Activated naive CD4-positive, alpha-beta T cell treated with anti-CD3 and anti-CD28 coated beads, Interleukin-2, amount 50 U/mL, for 24 hours (primary cell): Measurements from ENCODE around the gene FBXO41.
A peak's percentile ranks its signal among the peaks of the same experiment; 100 is the strongest.

Source experiments
- H3K27ac Mint-ChIP-seq: one replicate; pipeline ENCODE4 v1.8.0; 2021; ENCODE audit warnings: mild to moderate bottlenecking, mixed read lengths
- H3K27me3 Mint-ChIP-seq: one replicate; pipeline ENCODE4 v1.8.0; 2021; ENCODE audit warnings: mixed read lengths
- H3K36me3 Mint-ChIP-seq: one replicate; pipeline ENCODE4 v1.8.0; 2021; ENCODE audit warnings: mixed read lengths
- H3K4me1 Mint-ChIP-seq: one replicate; pipeline ENCODE4 v1.8.0; 2021; ENCODE audit warnings: mixed read lengths
- H3K4me3 Mint-ChIP-seq: one replicate; pipeline ENCODE4 v1.8.0; 2021; ENCODE audit warnings: mild to moderate bottlenecking, mixed read lengths
- H3K9me3 Mint-ChIP-seq: one replicate; pipeline ENCODE4 v1.8.0; 2021; ENCODE audit warnings: mixed read lengths

The FBXO41 gene

GRCh38 chr2:73243884-73244570 lies 40.3 kb downstream of the FBXO41 start:
- Mint-ChIP-seq H3K36me3 (peaks cover 11% of the 10 kb centered on the region), H3K4me1 (peaks cover 23% of the 10 kb centered on the region), H3K9me3 (no peaks in the 10 kb centered on the region), H3K27ac (peak overlapping the region; percentile 8), H3K27me3 (no peaks in the 10 kb centered on the region), H3K4me3 (no peak overlapping the region)

- no peak overlapping the region for H3K27ac Mint-ChIP-seq
- H3K36me3 Mint-ChIP-seq, result peaks cover 14% of the 10 kb centered on the region
- H3K9me3 Mint-ChIP-seq, result no peaks in the 10 kb centered on the region
- H3K4me1 Mint-ChIP-seq, result peaks cover 41% of the 10 kb centered on the region
- no peak overlapping the region for H3K4me3 Mint-ChIP-seq
- no peaks in the 10 kb centered on the region for H3K27me3 Mint-ChIP-seq
These were observed 44.5 kb downstream of the FBXO41 start for GRCh38 chr2:73239776-73240175.

DNA sequence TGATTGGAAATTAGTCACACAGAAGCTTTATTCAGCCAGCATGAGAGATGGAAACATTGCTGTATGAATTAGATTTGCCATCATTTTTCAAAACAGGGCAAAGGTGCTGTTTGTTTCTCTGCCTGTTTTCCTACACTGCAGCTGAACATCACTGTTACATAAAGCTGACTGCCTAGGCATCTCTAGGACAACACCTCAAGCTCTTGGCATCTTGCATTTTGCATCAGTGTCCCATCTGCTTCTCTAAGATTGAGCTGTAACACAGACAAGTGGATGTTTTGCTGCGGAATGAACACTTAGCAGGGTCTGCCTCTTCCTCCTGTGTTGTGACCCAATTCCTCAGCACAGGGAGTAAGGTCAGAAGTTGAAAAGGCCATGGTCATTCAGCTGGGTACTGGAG lies 45.3 kb downstream of the FBXO41 start:
- Mint-ChIP-seq H3K9me3 (no peaks in the 10 kb centered on the region), H3K4me1 (peaks cover 41% of the 10 kb centered on the region), H3K4me3 (no peak overlapping the region), H3K36me3 (peaks cover 15% of the 10 kb centered on the region), H3K27me3 (no peaks in the 10 kb centered on the region), H3K27ac (no peak overlapping the region)

DNA sequence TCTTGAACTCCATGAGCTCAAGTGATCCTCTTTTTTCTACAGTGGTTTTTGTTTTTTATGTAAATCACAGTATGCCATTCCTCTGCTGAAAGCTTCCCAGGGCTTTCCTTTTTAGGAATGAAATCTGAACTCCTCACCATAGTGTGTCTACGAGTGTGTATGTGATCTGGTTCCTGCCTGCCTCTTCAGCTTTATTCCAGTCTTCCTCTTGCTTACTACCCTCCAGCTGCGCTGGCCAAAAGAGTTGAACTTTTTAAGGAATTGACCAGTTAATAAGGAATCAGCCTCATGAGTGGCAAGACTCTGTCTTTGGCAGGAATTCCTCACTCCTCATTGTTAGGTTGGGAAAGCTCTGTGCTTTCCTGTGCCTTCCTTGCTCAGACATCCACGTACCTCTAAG lies 46.1 kb downstream of the FBXO41 start:
- H3K9me3 Mint-ChIP-seq, result no peaks in the 10 kb centered on the region
- peaks cover 15% of the 10 kb centered on the region for H3K36me3 Mint-ChIP-seq
- peak overlapping the region; percentile 19 for H3K4me3 Mint-ChIP-seq
- peaks cover 41% of the 10 kb centered on the region for H3K4me1 Mint-ChIP-seq
- no peaks in the 10 kb centered on the region for H3K27me3 Mint-ChIP-seq
- no peak overlapping the region for H3K27ac Mint-ChIP-seq

DNA sequence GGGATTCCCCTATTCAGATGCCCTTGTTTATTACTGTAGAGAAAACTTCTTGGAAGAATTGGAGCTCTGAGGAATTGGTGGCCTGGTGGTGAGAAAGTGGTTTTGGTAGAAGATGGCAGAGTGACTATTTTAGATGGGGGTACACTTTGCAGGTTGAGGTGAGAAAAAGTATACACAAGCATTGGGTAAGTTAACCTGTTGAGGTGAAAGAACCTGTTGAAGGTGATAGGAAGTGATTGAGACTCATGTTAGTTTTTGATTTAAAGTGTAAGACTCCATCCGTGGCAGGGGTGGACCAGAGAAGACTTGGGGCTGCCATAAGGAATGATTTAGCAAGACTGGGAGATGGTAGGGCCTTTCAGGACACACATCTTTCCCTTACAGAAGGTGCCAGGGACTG lies 47.1 kb downstream of the FBXO41 start:
- H3K27me3 Mint-ChIP-seq, result no peaks in the 10 kb centered on the region
- peaks cover 15% of the 10 kb centered on the region for H3K36me3 Mint-ChIP-seq
- peak overlapping the region; percentile 14 for H3K27ac Mint-ChIP-seq
- H3K9me3 Mint-ChIP-seq, result no peaks in the 10 kb centered on the region
- H3K4me1 Mint-ChIP-seq, result peaks cover 45% of the 10 kb centered on the region
- peak overlapping the region; percentile 99 for H3K4me3 Mint-ChIP-seq

DNA sequence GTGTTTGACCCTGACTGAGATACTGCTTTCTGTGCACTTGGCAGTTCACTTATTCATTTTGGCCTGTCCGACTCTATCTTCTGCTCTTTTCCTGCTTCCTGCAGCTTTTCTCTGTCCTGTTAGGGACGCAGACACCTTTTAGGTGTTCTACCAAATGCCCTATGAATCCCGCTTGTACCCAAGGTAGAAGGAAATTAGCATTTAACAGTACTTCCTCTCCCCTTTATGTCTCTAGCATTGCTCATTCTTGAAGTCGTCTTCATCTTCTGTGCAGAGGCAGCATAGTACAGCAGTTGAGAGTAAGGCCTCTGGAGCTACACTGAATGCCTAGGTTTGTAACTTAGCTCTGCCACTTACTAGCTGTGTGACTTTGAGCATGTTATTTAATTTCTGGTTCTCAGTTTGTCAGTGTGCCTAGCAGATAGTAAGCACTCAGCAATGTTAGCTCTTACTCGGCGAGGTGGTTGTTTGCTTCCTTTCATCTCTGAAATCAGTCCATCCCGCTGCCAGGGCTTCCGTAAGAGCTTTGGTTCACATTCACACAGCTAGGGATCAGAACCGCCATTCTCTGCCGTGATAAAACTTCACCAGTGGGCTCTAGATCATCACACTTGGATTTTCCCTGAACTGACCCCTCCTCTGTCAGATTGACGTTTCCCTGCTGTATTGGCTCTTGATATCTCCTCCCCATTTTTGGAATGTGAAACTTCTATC lies 48.8 kb downstream of the FBXO41 start:
- Mint-ChIP-seq H3K36me3 (peaks cover 18% of the 10 kb centered on the region), H3K27me3 (no peaks in the 10 kb centered on the region), H3K9me3 (no peaks in the 10 kb centered on the region), H3K27ac (peak overlapping the region; percentile 97), H3K4me1 (peaks cover 45% of the 10 kb centered on the region), H3K4me3 (peak overlapping the region; percentile 99)

GRCh38 chr2:73233932-73234832 lies 50.1 kb downstream of the FBXO41 start, which contains the start of gene CCT7:
Gene CCT7 (plus strand): TSS chr2:73234308. CDS start chr2:73234379, 71 bp downstream.
- Mint-ChIP-seq H3K4me3 (peak within 1 kb of the TSS; percentile 99), H3K4me1 (peaks cover 39% of the 10 kb centered on the region), H3K27me3 (no peaks in the 10 kb centered on the region), H3K36me3 (peaks cover 19% of the 10 kb centered on the region), H3K9me3 (no peaks in the 10 kb centered on the region), H3K27ac (peak within 1 kb of the TSS; percentile 97)

DNA sequence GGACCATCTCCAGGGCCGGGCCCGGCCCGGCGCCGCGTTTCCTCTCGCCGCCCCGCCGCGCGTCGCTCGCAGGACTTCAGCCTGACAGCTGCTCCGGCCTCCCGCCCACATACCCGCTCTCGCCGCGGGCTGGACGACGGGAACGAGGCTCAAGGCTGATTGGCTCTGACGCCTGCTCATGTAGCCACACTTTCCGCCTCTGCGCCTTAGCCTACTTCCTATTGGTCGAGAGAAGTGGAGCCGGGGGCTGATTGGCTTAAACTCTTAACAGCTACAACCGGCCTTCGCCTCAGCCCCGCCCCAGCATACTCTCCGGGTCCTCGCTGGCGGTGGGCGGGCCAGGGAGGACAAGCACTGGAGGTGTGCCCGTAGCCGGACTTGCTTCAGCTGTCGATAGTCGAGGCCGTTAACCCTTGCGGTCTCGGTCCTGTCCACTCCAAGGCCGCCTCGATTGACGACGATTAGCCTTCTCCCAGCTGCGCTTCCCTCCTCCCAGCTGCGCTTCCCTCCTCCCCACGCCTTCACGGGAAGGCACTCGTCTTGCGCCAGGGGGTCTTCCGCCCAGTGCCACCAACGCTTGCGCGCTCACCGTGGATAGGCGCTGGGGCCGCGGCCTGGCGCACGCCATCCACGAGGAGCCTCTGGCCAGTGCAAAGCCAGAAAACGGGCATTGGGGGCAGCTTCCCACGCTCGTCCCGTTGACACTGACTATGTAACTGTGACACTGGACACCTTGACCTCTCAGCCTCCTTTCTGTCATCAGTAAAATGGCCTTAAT lies 50.9 kb downstream of the FBXO41 start, which contains the start of gene PRADC1:
TSS of gene PRADC1 (minus strand) at position 86 of the 778 bp plus-strand sequence. CDS start at position 7, 79 bp downstream.
- no peaks in the 10 kb centered on the region for H3K9me3 Mint-ChIP-seq
- H3K4me3 Mint-ChIP-seq, result peak within 1 kb of the TSS; percentile 99
- H3K4me1 Mint-ChIP-seq, result peaks cover 31% of the 10 kb centered on the region
- H3K27me3 Mint-ChIP-seq, result no peaks in the 10 kb centered on the region
- peak within 1 kb of the TSS; percentile 97 for H3K27ac Mint-ChIP-seq
- peaks cover 19% of the 10 kb centered on the region for H3K36me3 Mint-ChIP-seq

DNA sequence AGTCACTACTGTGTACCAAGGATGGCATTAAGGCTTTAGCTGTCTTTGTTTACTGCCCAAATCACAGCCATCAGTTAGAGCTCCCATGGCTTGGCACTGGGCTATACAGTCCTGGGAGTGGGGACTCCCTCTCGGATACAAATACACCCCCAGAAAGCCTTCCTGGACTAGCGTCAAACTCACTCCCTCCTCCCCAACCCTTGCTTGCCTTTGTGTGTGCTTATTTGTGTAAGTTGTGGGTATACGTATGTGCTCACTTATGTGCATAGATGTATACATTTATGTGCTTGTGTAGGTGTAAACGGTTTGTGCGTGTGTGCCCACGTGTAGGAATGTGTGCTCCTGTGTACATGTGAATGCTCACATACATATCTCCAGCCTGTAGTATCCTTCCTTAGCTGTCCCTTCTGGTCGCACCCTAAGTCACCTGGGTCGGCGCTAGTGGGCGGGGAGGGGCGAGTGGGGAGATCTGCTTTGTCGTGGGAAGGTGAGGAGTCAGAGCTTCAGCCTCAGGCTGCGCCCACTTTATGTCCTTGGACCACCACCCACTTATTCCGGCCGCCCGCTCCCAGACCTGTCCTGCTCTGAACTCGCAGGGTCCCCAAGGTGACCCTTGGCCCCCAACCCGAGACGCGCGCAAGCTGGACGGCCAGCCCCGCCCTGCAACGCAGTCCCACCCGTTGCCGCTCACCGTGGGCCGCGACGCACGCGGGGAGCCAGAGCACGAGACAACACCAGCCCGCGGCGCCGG lies 51.7 kb downstream of the FBXO41 start:
- H3K27me3 Mint-ChIP-seq, result no peaks in the 10 kb centered on the region
- H3K4me3 Mint-ChIP-seq, result peak overlapping the region; percentile 99
- peaks cover 27% of the 10 kb centered on the region for H3K4me1 Mint-ChIP-seq
- peak overlapping the region; percentile 93 for H3K27ac Mint-ChIP-seq
- H3K36me3 Mint-ChIP-seq, result peaks cover 19% of the 10 kb centered on the region
- no peaks in the 10 kb centered on the region for H3K9me3 Mint-ChIP-seq

DNA sequence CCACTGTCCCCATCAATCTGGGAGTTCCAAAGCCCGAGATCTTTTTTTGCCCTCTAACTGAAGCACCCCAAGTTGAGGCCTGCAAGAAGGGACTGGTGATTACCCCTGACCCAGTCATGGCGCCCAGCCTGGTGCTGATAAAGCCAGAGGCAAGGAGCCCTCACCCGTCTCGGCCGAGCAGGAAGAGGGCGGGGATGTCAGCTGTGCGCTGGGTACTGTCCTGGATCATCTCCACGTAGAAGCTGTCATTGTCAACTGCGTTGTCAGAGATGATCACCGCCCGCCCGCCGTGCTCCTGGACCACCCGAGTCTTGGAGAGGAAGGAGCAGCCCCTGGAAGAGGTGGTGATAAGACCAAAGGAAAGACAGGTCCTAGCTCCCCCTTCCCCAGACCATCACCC lies 55.6 kb downstream of the FBXO41 start:
- peaks cover 4% of the 10 kb centered on the region for H3K4me1 Mint-ChIP-seq
- H3K9me3 Mint-ChIP-seq, result no peaks in the 10 kb centered on the region
- H3K4me3 Mint-ChIP-seq, result no peak overlapping the region
- H3K27me3 Mint-ChIP-seq, result no peaks in the 10 kb centered on the region
- no peak overlapping the region for H3K27ac Mint-ChIP-seq
- H3K36me3 Mint-ChIP-seq, result peaks cover 4% of the 10 kb centered on the region

- no peak overlapping the region for H3K27ac Mint-ChIP-seq
- no peak overlapping the region for H3K4me3 Mint-ChIP-seq
- no peaks in the 10 kb centered on the region for H3K27me3 Mint-ChIP-seq
- peaks cover 4% of the 10 kb centered on the region for H3K36me3 Mint-ChIP-seq
- H3K4me1 Mint-ChIP-seq, result no peaks in the 10 kb centered on the region
- no peaks in the 10 kb centered on the region for H3K9me3 Mint-ChIP-seq
These were observed 57.2 kb downstream of the FBXO41 start for GRCh38 chr2:73227086-73227485.

GRCh38 chr2:73225513-73226360 lies 58.5 kb downstream of the FBXO41 start:
- Mint-ChIP-seq H3K36me3 (peaks cover 4% of the 10 kb centered on the region), H3K27me3 (no peaks in the 10 kb centered on the region), H3K4me3 (no peak overlapping the region), H3K4me1 (no peaks in the 10 kb centered on the region), H3K27ac (no peak overlapping the region), H3K9me3 (no peaks in the 10 kb centered on the region)

- Mint-ChIP-seq H3K36me3 (peaks cover 4% of the 10 kb centered on the region), H3K27ac (peak overlapping the region; percentile 67), H3K4me3 (no peak overlapping the region), H3K27me3 (no peaks in the 10 kb centered on the region), H3K4me1 (no peaks in the 10 kb centered on the region), H3K9me3 (no peaks in the 10 kb centered on the region)
These were observed 60.5 kb downstream of the FBXO41 start for GRCh38 chr2:73223821-73224220.

DNA sequence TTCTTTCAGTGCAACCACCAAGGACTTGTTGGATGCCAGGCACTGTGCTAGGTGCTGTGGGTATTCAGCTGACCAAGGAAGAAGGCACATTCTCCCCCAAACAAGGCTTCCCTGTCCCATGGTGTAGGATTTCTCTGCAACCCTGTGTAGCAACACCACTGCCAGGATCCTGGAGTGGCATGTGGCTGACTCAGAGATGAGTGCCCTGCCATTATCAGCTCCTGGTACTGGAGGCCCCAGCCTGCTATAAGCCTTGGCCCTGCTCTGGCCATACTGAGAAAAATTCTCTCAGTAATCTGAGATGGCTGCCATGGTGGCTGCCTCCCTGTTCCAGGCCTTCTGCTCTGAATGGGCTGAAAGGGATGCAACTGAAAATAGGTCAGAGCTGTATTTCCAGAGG lies 66.0 kb downstream of the FBXO41 start:
- Mint-ChIP-seq H3K4me3 (no peak overlapping the region), H3K4me1 (peaks cover 26% of the 10 kb centered on the region), H3K9me3 (no peaks in the 10 kb centered on the region), H3K27ac (no peak overlapping the region), H3K36me3 (peaks cover 4% of the 10 kb centered on the region), H3K27me3 (no peaks in the 10 kb centered on the region)
